ENCODE measurements around the gene TMEM116.

TMEM116 gene

DNA sequence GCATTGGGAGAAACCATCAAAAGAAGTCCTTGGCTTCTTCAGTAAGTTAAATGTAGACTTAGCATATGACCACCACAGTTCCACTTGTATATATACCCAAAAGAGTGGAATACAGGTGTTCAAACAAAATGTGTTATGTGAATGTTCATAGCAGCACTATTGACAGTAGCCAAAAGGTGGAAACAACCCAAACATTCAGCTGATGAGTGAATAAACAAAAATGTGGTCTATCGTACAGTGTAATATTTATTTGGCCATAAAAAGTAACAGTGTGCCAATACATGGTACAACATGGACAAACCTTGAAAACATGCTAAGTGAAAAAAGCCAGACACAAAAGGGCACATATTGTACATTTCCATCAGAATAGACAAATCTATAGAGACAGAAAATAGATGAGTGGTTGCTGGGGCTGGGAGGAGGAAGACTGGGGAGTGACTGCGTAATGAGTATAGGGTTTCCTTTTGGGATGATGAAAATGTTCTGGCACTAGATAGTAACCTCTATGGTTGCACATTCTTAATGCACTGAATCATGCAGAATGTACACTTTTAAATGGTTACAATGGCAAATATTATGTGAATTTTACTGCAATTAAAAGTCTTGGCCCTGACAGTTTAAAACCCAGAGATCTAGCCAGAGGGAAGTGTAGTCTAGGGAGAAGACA lies 5.7 kb upstream of the TMEM116 start:
- peak overlapping the region; percentile 3; the same call in 1 of the 2 replicates for H3K27ac ChIP-seq
- no peak for TF ChIP-seq ZFX (IDR thresholded peaks at IDR 0.05; ENCODE audit: borderline replicate concordance)
- TF ChIP-seq, protein P1, sequence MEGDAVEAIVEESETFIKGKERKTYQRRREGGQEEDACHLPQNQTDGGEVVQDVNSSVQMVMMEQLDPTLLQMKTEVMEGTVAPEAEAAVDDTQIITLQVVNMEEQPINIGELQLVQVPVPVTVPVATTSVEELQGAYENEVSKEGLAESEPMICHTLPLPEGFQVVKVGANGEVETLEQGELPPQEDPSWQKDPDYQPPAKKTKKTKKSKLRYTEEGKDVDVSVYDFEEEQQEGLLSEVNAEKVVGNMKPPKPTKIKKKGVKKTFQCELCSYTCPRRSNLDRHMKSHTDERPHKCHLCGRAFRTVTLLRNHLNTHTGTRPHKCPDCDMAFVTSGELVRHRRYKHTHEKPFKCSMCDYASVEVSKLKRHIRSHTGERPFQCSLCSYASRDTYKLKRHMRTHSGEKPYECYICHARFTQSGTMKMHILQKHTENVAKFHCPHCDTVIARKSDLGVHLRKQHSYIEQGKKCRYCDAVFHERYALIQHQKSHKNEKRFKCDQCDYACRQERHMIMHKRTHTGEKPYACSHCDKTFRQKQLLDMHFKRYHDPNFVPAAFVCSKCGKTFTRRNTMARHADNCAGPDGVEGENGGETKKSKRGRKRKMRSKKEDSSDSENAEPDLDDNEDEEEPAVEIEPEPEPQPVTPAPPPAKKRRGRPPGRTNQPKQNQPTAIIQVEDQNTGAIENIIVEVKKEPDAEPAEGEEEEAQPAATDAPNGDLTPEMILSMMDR (IDR thresholded peaks at IDR 0.05) = no peak

DNA sequence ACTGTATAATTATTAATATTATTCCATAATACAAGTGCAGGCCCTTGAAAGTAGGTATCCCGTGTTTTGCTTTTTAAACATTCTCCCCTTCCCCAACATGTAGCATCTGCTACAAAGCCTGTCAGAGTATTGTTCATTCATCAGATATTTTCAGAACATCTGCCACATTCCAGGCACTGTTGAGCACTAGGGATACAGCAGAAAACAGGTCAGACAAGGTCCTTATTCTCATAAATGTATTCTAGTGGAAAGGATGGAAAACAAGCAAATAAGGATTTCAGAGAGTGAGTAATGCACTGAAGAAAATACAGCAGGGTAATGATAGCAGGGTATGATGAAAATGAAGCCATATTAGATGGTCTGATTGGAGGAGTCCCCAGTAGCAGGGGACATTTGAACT lies 4.1 kb upstream of the TMEM116 start:
- H3K27ac ChIP-seq = peak overlapping the region; percentile 17; the same call in 1 of the 2 replicates
- TF ChIP-seq, protein P1 (IDR thresholded peaks at IDR 0.05) = no peak
- no peak for TF ChIP-seq ZFX (IDR thresholded peaks at IDR 0.05; ENCODE audit: borderline replicate concordance)

DNA sequence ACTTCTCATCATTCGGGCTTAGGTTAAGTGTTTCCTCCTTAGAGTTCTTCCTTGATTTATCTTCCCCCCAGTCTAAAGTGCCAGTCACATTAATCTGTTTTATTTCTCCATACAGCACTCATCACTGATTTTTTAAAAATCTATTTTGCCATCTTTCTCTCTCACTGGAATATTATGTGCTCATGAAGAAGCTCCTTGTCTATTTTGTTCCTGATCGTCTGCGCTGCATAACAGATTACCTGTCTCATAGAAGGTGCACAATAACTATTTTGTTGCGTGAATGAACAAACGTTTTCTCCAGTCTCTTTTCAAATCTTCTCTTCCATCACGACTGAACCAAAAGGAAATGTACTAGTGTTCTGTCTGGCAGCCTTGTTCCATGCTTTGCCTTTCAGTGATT lies 3.0 kb upstream of the TMEM116 start:
- no peak overlapping the region for H3K27ac ChIP-seq
- no peak for TF ChIP-seq ZFX (IDR thresholded peaks at IDR 0.05; ENCODE audit: borderline replicate concordance)
- TF ChIP-seq, protein P1 (IDR thresholded peaks at IDR 0.05) = no peak

DNA sequence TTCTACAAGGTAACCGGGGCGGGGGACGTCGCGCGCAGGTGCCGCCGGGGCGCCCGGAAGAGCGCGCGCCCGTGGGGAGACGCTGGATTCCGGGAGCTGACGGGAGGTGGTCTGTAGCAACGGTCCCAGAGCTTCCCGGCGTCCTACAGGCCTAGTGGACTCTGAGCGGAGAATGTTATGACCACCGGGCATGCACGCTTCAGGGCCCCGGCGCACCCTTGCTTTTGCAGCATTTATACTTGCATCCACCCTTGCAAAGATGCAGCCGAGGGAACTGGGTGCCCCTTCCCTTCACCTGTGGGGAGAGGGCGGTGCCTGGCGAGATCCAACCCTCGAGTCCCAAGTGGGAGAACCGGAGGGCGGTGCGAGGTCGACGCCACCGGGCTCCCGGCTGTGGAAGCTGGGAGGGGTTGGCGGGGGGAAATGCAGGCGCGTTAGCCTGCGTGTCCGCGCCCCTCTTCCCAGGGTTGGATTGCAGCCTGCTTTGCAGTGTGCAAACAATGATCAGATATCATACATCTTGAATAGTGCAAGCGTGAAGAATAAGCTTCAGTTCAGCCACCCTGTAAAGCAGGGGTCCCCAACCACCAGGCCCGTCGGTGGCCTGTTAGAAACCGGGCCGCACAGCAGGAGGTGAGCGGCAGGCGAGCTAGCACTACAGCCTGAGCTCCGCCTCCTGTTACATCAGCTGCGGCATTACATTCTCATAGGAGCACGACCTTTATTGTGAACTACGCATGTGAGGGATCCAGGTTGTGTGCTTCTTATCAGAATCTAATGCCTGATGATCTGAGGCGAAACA lies 837 bp upstream of the TMEM116 start:
- peak overlapping the region; percentile 99 for H3K27ac ChIP-seq
- TF ChIP-seq ZFX (IDR thresholded peaks at IDR 0.05; ENCODE audit: borderline replicate concordance) = no peak
- TF ChIP-seq, protein P1 (IDR thresholded peaks at IDR 0.05) = peak; percentile 33

DNA sequence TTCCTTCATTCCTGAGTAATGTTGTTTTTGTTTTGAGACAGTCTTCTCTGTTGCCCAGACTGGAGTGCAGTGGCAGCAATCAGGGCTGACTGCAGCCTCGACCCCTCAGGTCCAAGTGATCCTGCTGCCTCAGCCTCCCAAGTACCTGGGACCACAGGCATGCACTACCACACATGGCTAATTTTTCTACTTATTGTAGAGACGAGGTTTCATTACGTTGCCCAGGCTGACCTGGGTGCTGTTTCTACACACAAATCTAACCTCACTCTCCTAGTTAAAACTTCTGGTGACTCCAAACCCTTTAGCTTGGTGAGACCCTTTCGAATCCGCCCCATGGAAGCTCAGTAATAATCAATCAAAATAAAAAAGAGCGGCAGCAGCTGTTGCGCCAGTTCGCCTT lies 1.3 kb downstream of the TMEM116 start:
- peak overlapping the region; percentile 99 for H3K27ac ChIP-seq
- TF ChIP-seq, protein P1 (IDR thresholded peaks at IDR 0.05) = no peak
- TF ChIP-seq ZFX (IDR thresholded peaks at IDR 0.05; ENCODE audit: borderline replicate concordance) = no peak

DNA sequence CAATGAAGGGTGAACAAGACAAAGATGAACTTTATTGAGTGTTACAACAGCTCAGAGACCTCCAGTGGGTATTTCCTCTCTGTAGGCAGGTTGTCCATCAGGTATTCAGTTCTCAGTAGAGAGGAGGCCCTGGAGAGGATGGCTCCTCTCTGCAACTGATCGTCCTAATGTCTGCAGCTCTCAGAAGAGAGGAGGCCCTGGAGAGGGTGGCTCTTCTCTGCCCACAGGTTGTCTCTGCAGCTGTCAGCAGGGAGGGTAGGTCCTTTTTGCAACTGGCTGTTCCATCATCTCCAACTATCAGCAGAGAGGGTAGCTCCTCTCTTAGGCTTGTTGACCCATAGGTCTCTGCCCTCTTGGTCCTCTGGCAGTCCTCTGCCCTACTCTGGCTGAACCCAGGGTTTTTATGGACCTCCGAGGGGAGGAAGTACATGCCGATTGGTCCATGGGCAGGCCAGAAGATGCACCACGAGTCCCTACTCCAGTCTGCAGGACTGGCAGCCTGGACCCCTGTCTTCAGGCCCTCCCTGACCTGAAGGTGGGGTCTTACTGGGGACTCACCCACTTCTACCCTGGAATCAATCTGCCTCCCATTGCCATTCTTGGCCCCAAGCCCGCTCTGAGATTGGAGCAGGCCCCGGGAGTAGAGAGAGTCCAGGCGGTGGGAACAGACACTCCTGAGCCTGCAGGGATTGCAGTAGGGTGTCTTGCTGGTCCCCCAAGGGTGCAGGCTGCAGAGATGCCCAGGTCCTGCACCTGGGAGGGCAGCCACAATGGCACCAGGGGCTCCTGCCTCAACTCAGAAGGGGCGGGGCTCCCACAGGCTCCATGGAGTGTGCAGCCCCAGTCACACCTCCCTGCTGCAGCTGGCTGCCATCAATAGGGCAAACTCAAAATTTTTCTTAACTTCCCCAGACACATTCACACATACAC lies 2.3 kb downstream of the TMEM116 start:
- TF ChIP-seq ZFX (IDR thresholded peaks at IDR 0.05; ENCODE audit: borderline replicate concordance) = no peak
- H3K27ac ChIP-seq = no peak overlapping the region; the same call in 1 of the 2 replicates

DNA sequence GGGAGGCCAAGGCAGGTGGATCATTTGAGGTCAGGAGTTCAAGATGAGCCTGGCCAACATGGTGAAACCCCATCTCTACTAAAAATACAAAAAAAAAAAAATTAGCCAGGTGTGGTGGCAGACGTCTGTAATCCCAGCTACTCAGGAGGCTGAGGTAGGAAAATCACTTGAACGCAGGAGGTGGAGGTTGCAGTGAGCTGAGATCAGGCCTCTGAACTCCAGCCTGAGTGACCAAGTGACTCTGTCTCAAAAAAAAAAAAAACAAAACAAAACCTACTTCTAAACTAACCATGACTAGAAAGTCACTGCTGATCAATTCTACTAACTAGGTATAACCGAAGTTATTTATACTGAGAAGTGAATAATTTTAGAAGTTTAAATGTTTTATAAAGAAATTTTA lies 3.4 kb downstream of the TMEM116 start:
- H3K27ac ChIP-seq = peak overlapping the region; percentile 4; the same call in 1 of the 2 replicates

All from 22Rv1 (cell line).